ENCODE measurements around the gene S100A2.
A peak's percentile ranks its signal among the peaks of the same experiment; 100 is the strongest.

S100A2 gene

GRCh38 chr1:153540394-153541361 is 25.0 kb downstream of the S100A2 start, which contains the start of gene S100A5:
Gene S100A5, minus strand, starts transcription at chr1:153540934. Its CDS starts 743 bp downstream, at chr1:153540191.
- TF ChIP-seq POLR2A (IDR thresholded peaks at IDR 0.05; ENCODE audit: low read depth, low read length): no peak
- no peak for FAIRE-seq
- no peak for DNase-seq (ENCODE audit: insufficient read length, low spot score)

GRCh38 chr1:153539395-153540093 is 26.1 kb downstream of the S100A2 start:
- DNase-seq (ENCODE audit: insufficient read length, low spot score) (no peak), FAIRE-seq (no peak)
- no peak for TF ChIP-seq POLR2A (IDR thresholded peaks at IDR 0.05; ENCODE audit: low read depth, low read length)

DNA sequence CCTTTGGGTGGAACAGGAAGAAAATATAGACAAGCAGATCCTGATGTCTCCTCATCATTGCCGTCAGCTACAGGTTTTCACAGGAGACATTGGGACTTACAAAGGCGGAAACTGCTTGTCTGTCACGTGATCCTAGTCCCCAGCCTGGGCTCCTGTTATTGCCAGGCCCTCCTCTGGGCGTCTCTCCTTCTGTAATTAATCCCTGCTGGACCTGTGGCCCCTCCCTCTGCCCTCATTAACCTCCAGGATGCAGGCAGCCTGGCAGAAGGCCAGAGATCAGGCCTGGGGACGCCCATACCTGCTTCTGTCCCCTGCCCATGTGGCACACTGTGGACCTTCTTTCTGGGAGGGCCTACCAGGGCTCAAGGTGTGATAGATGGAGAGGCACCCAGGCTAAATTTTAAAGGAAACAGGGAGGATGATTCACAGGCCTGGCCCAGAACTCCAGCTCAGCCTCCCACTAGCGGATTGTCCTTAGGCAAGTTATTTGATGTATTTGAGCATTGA is 27.3 kb downstream of the S100A2 start:
- no peak for DNase-seq (ENCODE audit: insufficient read length, low spot score)
- FAIRE-seq: no peak
- TF ChIP-seq POLR2A (IDR thresholded peaks at IDR 0.05; ENCODE audit: low read depth, low read length): no peak

- DNase-seq (ENCODE audit: insufficient read length, low spot score) (no peak), FAIRE-seq (no peak)
- TF ChIP-seq POLR2A (IDR thresholded peaks at IDR 0.05; ENCODE audit: low read depth, low read length): no peak
Measured at GRCh38 chr1:153537376-153537730, 28.3 kb downstream of the S100A2 start.

DNA sequence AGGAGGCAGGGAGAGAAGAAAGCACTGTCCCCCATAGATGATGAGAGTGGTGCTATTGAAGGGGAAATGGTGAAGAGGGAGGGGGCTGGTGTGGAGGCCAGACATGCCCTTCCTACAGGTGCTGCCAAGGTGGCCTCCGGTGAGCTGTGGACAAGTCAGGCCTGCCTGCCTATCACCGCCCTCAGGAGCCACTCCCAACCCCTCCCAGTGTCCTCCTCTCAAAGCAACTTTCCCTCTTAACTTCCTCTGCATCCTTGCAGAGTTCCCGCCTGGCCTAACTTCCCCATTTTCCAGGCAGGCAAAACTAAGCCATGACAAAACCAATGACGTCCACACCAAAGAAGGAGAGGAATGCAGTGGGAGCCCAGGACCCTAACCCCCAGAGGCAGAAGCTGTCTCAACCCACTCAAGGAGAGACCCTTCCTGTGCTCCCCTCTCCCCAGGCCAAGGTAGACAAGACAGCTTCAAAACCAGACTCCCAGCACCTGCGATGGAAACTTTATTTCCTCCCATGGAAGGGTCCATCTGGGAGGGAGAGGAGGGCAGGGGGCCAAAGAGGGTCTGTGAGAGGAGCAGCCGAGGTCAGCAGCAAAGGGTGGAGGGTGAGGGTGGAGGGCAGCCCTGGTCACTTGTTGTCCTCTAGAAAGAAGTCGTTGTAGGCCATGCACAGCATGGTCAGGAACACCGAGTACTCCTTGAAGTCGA is 28.8 kb downstream of the S100A2 start:
- DNase-seq (ENCODE audit: insufficient read length, low spot score): no peak
- TF ChIP-seq POLR2A (IDR thresholded peaks at IDR 0.05; ENCODE audit: low read depth, low read length): no peak
- no peak for FAIRE-seq

DNA sequence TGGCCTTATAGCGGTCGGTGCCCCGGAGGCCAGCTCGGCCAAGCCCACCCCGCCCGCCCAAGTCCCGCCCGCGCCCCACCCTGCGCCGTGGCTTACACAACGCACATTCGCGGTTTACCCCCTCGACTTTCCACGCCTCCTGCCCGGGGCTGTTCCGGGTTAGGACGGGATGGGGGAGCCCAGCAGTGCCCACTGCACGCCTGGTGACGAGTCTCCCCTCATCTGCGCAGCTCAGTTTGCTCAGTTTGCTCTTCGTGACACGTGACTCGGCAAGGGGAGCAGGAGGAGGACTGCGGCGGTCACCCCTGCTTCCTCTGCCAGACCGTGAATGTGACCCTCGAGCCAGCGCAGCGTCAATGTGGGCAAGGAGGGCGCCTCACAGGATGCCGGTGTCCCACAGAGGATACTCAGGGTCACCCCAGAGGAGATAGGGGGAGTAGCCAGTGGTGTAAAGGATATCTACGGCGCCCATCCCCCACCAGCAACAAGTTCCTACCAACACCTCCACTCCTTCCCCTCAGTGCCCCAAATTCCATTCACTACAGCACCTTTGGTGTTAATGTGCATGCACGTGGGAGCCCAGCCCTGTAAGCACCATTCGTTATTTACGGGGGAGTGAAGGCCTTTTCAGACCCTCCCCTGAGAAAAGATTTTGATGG is 29.5 kb downstream of the S100A2 start:
- FAIRE-seq: no peak
- DNase-seq (ENCODE audit: insufficient read length, low spot score): peak; percentile 86
- peak; percentile 55; the same call in 1 of the 2 replicates for TF ChIP-seq POLR2A (IDR thresholded peaks at IDR 0.05; ENCODE audit: low read depth, low read length)

DNA sequence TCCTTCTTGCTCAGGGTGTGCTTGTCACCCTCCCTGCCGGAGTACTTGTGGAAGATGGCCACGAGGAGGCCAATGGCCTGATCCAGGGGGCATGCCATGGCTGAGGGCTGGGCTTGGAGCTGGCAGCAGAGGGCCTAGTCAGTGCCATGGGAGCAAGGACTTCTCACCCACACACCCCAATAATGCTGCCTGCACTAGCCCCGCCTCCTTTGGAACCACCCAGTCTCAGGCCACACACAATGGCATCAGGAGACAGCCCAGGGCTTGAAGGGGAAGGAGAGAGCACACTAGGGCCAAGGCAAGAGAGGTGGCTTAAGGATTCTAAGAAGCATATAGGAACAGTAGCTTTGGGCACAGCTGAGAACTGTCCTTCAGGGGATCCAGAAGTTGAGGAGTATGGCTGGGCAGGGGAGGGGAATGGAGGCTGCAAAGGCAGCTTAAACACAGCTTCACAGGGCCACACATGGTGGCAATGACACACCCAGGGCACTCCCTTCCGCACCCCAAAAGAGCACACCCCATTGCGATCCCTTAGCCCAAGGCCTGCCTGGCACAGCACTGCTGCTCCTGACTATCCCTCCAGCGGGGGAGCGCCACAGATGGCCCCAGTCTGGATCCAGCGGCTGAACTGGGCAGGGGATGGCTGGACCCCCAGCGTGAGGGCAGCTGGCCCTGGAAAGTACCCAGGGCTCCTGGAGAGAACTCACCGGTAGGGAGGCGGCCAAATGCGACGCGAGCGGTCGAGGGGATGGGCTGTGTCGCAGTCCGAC is 30.2 kb downstream of the S100A2 start, which contains the start of gene S100A6:
S100A6 (minus strand) TSS at position 750 of the 770 bp plus-strand sequence; CDS start at position 98, 652 bp downstream.
- peak; percentile 96 for TF ChIP-seq POLR2A (IDR thresholded peaks at IDR 0.05; ENCODE audit: low read depth, low read length)
- no peak for FAIRE-seq
- no peak for DNase-seq (ENCODE audit: insufficient read length, low spot score)

GRCh38 chr1:153534925-153535241 is 30.8 kb downstream of the S100A2 start:
- no peak for DNase-seq (ENCODE audit: insufficient read length, low spot score)
- no peak for TF ChIP-seq POLR2A (IDR thresholded peaks at IDR 0.05; ENCODE audit: low read depth, low read length)
- FAIRE-seq: no peak

- DNase-seq (ENCODE audit: insufficient read length, low spot score) (no peak), FAIRE-seq (no peak)
- no peak for TF ChIP-seq POLR2A (IDR thresholded peaks at IDR 0.05; ENCODE audit: low read depth, low read length)
Measured at GRCh38 chr1:153534226-153534924, 31.3 kb downstream of the S100A2 start.

GRCh38 chr1:153533689-153534201 is 31.9 kb downstream of the S100A2 start:
- TF ChIP-seq POLR2A (IDR thresholded peaks at IDR 0.05; ENCODE audit: low read depth, low read length): peak; percentile 75
- DNase-seq (ENCODE audit: insufficient read length, low spot score): peak; percentile 91
- FAIRE-seq: no peak

DNA sequence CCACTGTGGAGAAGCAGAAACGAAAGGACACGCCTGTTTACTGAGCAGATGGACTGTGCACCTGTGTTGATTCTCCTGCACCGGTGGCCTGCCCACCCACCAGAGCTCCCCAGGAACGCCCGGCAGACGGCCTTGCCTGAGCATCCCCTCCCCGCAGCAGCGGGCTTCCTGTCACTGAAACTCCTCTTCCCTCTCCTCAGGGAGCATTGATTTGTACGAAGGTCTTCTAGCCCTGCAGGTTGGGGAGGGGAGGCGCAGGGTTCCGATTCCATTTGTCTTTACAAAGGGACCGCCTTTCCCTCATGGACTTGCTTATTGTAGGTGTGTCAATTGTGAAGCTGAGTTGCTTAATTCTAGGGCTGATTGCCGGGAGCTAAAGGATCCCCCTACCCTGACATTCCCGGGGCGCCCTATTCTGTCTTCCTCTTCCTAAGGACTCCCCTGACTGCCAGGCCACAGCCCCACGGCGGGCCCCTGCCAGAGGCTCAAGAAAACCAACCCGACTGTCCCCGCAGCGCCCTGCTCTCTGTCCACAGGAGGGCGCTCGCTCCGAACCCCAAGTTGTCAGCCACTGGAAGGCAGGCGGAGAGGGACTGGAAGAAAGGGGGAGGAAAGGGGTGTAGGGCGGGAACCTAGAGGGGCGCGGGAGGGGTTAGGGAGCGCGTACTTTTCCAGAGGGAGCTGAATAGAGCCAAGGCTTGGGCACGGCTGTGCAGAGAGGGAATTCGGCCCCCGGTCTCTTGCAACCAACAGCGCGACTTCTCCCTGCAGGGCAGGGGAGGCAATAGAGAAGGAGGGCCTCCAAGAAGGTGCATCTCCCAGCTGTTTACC is 32.7 kb downstream of the S100A2 start:
- FAIRE-seq (no peak), DNase-seq (ENCODE audit: insufficient read length, low spot score) (peak; percentile 82)
- peak; percentile 63 for TF ChIP-seq POLR2A (IDR thresholded peaks at IDR 0.05; ENCODE audit: low read depth, low read length)
